Kidney glomerular epithelial cell (primary cell): ENCODE measurements around the gene CNTNAP4.
A peak's percentile ranks its signal among the peaks of the same experiment; 100 is the strongest.

Experiments
- DNase-seq: peaks from one replicate; lab custom pipeline; 2025; lab: John Stamatoyannopoulos, UW

CNTNAP4 gene

GRCh38 chr16:76490036-76490639 lies 212.9 kb downstream of the CNTNAP4 start:
- DNase-seq: no peak

DNA sequence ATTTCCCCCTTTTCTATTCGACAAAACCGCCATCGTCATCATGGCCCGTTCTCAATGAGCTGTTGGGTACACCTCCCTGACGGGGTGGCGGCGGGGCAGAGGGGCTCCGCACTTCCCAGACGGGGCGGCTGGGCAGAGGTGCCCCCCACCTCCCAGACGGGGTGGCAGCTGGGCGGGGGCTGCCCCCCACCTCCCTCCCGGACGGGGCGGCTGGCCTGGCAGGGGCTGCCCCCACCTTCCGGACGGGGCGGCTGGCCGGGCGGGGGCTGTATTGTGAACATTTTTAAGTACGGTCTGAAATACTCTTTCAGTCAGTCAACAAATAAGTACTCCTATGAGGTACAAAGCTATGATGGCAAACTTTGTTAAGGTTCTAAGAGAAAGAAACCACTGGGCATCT lies 222.8 kb downstream of the CNTNAP4 start:
- no peak for DNase-seq

- no peak for DNase-seq
Observed at GRCh38 chr16:76502063-76502462, 224.9 kb downstream of the CNTNAP4 start.

DNA sequence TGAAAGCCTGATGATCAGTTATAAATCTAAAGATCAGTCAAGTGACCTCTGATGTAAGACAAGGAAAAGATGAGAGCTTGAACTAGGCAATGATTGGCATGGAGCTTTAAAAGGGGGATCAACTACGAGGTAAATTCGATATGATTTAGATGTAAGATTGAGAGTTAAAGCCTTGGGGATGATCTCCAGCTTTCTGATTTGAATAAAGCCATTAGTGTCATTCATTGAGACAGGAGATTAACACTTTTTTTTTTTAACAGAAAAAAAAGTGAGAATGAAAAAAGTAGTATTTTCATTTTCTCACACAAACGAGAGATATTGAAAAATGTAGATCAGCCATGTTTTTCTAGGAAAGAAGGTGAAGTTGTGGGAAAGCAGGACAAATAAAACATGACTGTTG lies 225.4 kb downstream of the CNTNAP4 start:
- DNase-seq: no peak

- DNase-seq: no peak
Observed at GRCh38 chr16:76503091-76503490, 225.9 kb downstream of the CNTNAP4 start.

DNA sequence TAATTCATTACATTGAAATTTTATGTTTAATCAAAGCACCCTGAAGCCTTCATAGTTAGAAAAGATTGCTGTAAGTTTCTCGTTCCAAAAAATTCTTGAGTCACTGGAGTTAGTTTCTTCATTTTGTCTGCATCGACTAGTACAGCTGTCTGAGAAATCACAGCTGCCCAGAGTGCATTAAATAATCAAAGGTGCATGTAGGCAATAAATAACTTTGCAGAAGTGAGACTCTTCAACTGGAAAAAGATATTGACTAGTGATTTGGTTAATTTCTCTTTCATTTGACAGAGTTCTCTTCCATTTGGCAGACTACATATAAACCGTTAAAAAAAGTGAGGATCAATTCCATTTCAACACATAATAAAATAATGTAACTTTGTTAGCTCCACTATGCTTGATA lies 234.0 kb downstream of the CNTNAP4 start:
- DNase-seq: no peak

DNA sequence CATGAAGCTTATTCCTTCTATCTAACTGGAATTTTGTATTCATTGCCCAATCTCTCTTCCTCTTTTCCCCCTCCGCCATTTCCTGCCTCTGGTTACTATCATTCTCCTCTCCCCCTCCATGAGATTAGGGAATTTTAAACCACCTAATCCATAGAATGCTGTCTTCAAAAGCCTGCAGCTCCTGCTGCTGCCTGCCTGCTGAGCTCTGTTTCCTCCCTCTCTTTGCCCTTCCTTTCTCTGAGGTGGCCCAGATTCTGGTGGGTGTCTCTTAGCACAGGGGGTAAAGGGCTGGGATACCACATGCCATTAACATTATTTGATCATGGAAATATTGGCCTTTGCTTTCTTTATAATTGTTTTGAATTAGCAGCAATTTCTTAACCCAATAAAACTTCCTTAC lies 241.6 kb downstream of the CNTNAP4 start:
- no peak for DNase-seq

DNA sequence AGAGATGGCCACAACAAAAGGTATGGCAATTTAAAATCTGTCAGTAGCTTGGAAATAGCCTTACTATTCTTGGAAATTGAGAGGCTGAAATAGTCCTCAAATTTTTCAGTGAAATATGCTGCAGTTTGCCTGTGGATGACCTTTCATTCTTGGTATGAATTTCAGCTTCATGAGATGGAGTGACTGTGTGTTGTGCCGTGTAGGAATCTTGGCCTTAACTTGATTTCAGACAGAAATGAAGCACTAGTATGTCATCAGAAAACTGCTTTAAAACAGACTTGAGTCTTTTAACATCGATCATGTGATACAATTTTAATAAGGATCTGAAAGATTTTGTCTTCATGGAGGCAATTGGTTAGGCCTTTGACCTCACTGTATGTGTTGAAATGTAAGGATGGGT lies 247.2 kb downstream of the CNTNAP4 start:
- DNase-seq: no peak

GRCh38 chr16:76524769-76525168 lies 247.6 kb downstream of the CNTNAP4 start:
- DNase-seq: no peak

- no peak for DNase-seq
Observed at GRCh38 chr16:76527244-76527643, 250.0 kb downstream of the CNTNAP4 start.

DNA sequence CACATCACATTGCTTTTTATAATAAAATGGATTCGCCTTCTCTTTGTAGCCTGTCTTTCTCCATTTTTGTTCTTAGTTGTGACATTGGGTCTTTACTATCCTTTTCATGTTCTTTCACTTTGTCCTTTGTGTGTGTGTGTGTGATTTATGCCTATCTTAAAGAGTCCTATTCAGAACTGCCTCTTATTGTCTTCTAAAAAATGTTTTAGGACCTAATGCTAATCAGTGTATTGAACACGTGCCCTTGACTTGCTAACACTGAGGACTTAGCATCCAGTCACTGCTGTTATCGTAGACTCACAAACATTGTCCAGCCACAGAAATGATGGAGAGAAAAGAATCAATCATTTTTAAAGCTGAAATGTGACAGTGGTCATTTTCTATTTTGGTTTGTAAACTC lies 251.9 kb downstream of the CNTNAP4 start:
- no peak for DNase-seq

- no peak for DNase-seq
Observed at GRCh38 chr16:76531236-76531635, 254.0 kb downstream of the CNTNAP4 start.

GRCh38 chr16:76532188-76532973 lies 255.2 kb downstream of the CNTNAP4 start:
- DNase-seq: no peak

DNA sequence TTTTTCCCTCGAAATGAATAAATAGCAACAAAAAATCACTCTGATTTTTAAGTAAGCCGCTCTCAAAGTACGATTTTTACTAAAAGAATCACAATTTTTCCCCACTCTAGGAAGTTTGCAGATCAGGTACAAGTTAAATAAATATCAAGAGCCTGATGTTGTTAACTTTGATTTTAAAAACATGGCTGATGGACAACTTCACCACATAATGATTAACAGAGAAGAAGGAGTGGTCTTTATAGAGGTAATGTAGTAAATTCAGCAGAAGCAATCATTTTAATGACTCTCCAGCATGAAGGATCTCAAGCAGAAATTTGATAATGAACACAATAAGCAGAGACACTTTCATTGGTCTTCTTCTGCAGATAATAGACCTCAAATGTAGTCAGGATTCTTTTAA lies 262.4 kb downstream of the CNTNAP4 start:
- DNase-seq: no peak

DNA sequence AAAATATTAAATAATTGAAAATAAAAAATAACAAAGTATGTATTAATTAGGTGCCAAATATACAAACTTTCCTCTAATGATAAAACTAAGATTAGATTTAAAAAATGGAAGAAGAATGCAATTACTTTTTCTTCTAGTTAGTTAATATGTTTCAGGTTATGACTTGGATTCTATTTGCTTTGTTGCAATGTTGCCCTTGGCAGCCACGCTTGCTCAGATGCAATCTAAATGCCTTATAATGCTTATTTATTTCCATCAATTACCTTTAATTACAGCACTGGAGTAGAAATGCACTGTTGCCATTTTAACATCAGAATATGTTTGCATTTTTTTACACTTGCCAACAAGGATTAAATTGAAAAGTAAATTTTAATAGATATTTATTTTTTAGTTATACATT lies 263.9 kb downstream of the CNTNAP4 start:
- no peak for DNase-seq

DNA sequence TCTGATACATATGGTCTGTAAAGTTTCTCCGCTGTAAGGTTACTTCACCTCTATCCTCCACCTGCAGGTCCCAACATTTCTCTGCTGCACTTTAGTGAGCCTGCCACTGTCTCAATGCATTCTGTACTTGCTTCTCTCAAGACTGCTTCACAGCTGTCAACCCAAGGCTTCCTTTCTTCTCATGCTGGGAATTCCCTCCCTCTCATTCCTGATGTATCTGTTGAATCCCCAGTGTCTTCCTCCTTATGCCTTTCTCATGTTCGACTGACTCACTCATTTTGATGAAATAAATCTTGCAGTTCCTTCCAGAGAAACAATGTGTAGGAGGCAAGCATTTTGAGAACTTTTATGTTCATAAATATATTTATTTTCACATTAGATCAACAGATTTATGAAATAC lies 288.3 kb downstream of the CNTNAP4 start:
- DNase-seq: no peak

GRCh38 chr16:76571755-76572154 lies 294.6 kb downstream of the CNTNAP4 start:
- DNase-seq: no peak

GRCh38 chr16:76573281-76573680 lies 296.1 kb downstream of the CNTNAP4 start:
- no peak for DNase-seq

DNA sequence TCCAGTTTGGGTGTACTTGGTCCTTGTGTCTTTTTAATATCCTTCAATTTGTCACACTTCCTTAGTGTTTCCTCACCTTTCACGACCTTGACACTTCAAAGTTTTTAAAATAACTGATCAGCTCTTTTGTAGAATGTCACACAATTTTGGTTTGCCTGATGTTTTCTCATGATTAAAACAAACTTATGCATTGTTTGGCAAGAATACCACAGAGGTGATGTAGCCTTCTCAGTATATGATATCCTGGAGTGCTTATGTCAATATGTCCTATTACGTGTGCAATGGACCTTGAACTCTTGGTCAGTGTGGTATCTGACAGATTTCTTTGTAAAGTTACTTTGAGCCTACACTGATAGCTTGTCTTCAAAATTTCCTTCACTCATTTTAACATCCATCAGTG lies 297.4 kb downstream of the CNTNAP4 start:
- DNase-seq: peak; percentile 3

GRCh38 chr16:76576526-76576925 lies 299.3 kb downstream of the CNTNAP4 start:
- no peak for DNase-seq

DNA sequence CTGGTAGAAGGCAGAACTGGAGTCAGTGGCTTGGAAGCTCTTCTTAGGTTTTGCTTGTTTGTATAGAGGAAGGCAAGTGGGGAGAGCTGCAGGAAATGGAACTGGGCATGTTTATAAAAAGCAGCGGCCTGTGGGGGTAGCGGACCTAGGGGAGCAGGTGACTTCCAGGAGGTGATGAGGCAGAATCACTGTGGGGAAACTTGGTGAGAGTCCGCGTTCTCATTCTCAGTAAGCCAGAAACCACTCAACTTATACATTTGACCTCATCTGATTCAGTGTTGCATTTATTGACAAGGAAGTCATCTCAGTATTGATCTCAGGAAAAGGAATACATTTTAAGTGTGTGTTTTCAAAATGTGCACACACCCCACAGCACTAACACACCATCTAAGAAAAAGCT lies 299.8 kb downstream of the CNTNAP4 start:
- DNase-seq: no peak

DNA sequence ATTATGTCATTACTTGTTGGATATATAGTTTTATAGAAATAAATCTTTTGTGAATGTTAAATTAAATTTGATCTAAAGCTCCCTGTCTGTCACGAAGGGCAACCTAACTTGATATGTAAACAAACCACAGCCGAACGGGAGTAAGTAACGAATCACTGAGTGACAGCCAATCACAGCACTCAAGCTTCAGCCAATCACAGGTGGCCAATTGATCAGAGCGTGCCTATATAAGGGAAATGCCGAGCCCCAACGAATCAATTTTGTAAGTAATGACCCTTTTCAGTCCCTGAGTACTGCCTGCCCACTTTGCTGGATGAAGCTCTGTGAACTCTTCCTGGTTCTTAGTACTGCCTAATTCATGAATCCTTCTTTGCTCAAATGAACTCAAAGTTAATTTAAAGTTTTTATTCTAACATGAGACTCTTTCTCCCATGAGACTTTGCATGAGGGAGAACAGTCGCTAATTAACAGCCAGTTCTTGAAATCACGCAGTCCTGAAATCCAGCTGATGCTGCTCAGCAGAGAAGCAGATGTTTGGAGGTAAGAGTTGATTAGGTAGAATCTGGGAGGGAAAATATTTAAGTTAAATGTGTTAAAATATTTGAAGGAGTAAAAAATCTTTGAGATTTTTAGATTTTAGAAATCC lies 302.2 kb downstream of the CNTNAP4 start:
- no peak for DNase-seq

- no peak for DNase-seq
Observed at GRCh38 chr16:76583466-76583865, 306.3 kb downstream of the CNTNAP4 start.
